A549 (cell line): Measurements from ENCODE around the gene UTF1.

Source experiments
- BHLHE40 ChIP-seq: IDR thresholded peaks from 2 replicates; pipeline ENCODE4 v1.6.1; 2012; ENCODE audit warnings: low read depth, low read length, inconsistent platforms
- CHD4 ChIP-seq: fragments of 200-600 bp; sonication (generic); IDR thresholded peaks from 2 replicates; pipeline ENCODE4 v1.6.1; 2016; ENCODE audit warnings: antibody characterized with exemption, mild to moderate bottlenecking, borderline replicate concordance
- CTCF ChIP-seq: fragments of >200 bp; sonication (Bioruptor Twin); formaldehyde crosslinking; IDR thresholded peaks from 3 replicates; pipeline ENCODE4 v1.5.1; 2016
- E2F6 ChIP-seq: IDR thresholded peaks from 2 replicates; pipeline ENCODE4 v1.6.1; 2012; ENCODE audit warnings: low read depth, borderline replicate concordance
- EHMT2 ChIP-seq: fragments of 200-600 bp; sonication (generic); IDR thresholded peaks from 2 replicates; pipeline ENCODE4 v1.6.1; 2016; ENCODE audit warnings: antibody characterized with exemption, low read depth, mild to moderate bottlenecking, moderate library complexity
- HDAC2 ChIP-seq: fragments of 200-600 bp; sonication (generic); IDR thresholded peaks from 2 replicates; pipeline ENCODE4 v1.6.1; 2016
- JUN ChIP-seq, 2 experiments: fragments of >200 bp; sonication (Bioruptor Twin); formaldehyde crosslinking; IDR thresholded peaks; 2 replicates in 1 of 2; 3 replicates in 1 of 2; pipeline ENCODE4 v1.6.1; 2016 to 2017
- MAX ChIP-seq: IDR thresholded peaks from 2 replicates; pipeline ENCODE4 v1.6.1; 2012
- MYC ChIP-seq: IDR thresholded peaks from 2 replicates; pipeline ENCODE4 v1.6.1; 2012; ENCODE audit warnings: mild to moderate bottlenecking, inconsistent platforms, low read length, improper control_type of control experiment, borderline replicate concordance
- PBX3 ChIP-seq: IDR thresholded peaks from 2 replicates; pipeline ENCODE4 v1.6.1; 2012
- POLR2A ChIP-seq: IDR thresholded peaks from 2 replicates; pipeline ENCODE4 v1.6.1; 2012; ENCODE audit warnings: mild to moderate bottlenecking, low read length
- RAD21 ChIP-seq, 2 experiments: fragments of >200 bp in 1 of 2; sonication (Bioruptor Twin) in 1 of 2; formaldehyde crosslinking in 1 of 2; IDR thresholded peaks in 1 of 2; conservative IDR thresholded peaks in 1 of 2; 2 replicates in 1 of 2; 3 replicates in 1 of 2; pipeline ENCODE4 v1.6.1; 2012 to 2018; ENCODE audit warnings: inconsistent platforms in 1 of 2
- RFX5 ChIP-seq: fragments of 450-650 bp; IDR thresholded peaks from 2 replicates; pipeline ENCODE4 v1.7.1; 2014; ENCODE audit warnings: antibody characterized with exemption, mild to moderate bottlenecking, moderate library complexity
- ZNF302 ChIP-seq: fragments of 250-450 bp; sonication (Bioruptor Pico); IDR thresholded peaks from 2 replicates; pipeline ENCODE4 v1.9.0; 2021; ENCODE audit warnings: inconsistent platforms, mild to moderate bottlenecking, moderate library complexity

GRCh38 chr10:133274751-133275683 lies 45.0 kb downstream of the UTF1 start:
- TF ChIP-seq CTCF: no peak
- TF ChIP-seq JUN (IDR thresholded peaks at IDR 0.05): no peak
- no peak for TF ChIP-seq POLR2A
- TF ChIP-seq MAX: no peak
- TF ChIP-seq BHLHE40: no peak
- TF ChIP-seq CHD4: no peak
- TF ChIP-seq PBX3: no peak
- no peak for TF ChIP-seq RAD21 (conservative IDR thresholded peaks at IDR 0.05 in 1 of 2, IDR thresholded peaks at IDR 0.05 in 1 of 2)
- TF ChIP-seq EHMT2: no peak
- no peak for TF ChIP-seq HDAC2
- no peak for TF ChIP-seq RFX5
- TF ChIP-seq E2F6: no peak
- TF ChIP-seq ZNF302 (CRISPR knock-in tag): no peak
- TF ChIP-seq MYC: no peak
